HG03342 (cell line): ENCODE results near the gene APOA5.
"Not testable (repeated sequence)": the region's sequence is repeated elsewhere in the genome, so short reads cannot be mapped to it uniquely, and the experiment has no call there.

ENCODE experiments used
- ATAC-seq: cut with Tn5 transposase; IDR thresholded peaks from one replicate; pipeline ENCODE4 v1.9.1; 2021; ENCODE audit warnings: mild to moderate bottlenecking, moderate library complexity; ENCODE audit not compliant: unreplicated experiment

Gene APOA5

GRCh38 chr11:116801662-116802061 lies 10.0 kb upstream of the APOA5 start:
- ATAC-seq = not testable (repeated sequence)

- ATAC-seq = no peak
These were observed 8.9 kb upstream of the APOA5 start for GRCh38 chr11:116800610-116801009.

GRCh38 chr11:116798368-116798767 lies 6.7 kb upstream of the APOA5 start:
- no peak for ATAC-seq

GRCh38 chr11:116797816-116798215 lies 6.1 kb upstream of the APOA5 start:
- no peak for ATAC-seq

GRCh38 chr11:116796548-116796947 lies 4.9 kb upstream of the APOA5 start:
- no peak for ATAC-seq

- no peak for ATAC-seq
These were observed 3.2 kb upstream of the APOA5 start for GRCh38 chr11:116794851-116795250.

GRCh38 chr11:116793772-116794097 lies 2.1 kb upstream of the APOA5 start:
- no peak for ATAC-seq

- no peak for ATAC-seq
These were observed 1.4 kb upstream of the APOA5 start for GRCh38 chr11:116792869-116793771.

- no peak for ATAC-seq
These were observed 627 bp upstream of the APOA5 start for GRCh38 chr11:116792144-116792868.

GRCh38 chr11:116791002-116791812 lies 472 bp downstream of the APOA5 start:
- ATAC-seq = peak; percentile 45

GRCh38 chr11:116790167-116791001 lies 1.3 kb downstream of the APOA5 start:
- ATAC-seq = no peak

- no peak for ATAC-seq
These were observed 2.7 kb downstream of the APOA5 start for GRCh38 chr11:116788975-116789374.

GRCh38 chr11:116788534-116788933 lies 3.1 kb downstream of the APOA5 start:
- ATAC-seq = no peak

- ATAC-seq = peak; percentile 86
These were observed 3.7 kb downstream of the APOA5 start, which contains the start of gene ZPR1 for GRCh38 chr11:116787786-116788486. Gene ZPR1, minus strand, starts transcription at chr11:116788023. Its CDS starts 33 bp downstream, at chr11:116787990.

GRCh38 chr11:116787436-116787785 lies 4.3 kb downstream of the APOA5 start:
- peak; percentile 3 for ATAC-seq

GRCh38 chr11:116786966-116787365 lies 4.7 kb downstream of the APOA5 start:
- no peak for ATAC-seq

- ATAC-seq = no peak
These were observed 5.4 kb downstream of the APOA5 start for GRCh38 chr11:116786326-116786725.

GRCh38 chr11:116782728-116783127 lies 9.0 kb downstream of the APOA5 start:
- no peak for ATAC-seq

GRCh38 chr11:116778556-116778955 lies 13.1 kb downstream of the APOA5 start:
- no peak for ATAC-seq

GRCh38 chr11:116777056-116777455 lies 14.6 kb downstream of the APOA5 start:
- no peak for ATAC-seq
